Activated T-cell treated with anti-CD3 and anti-CD28 coated beads for 48 hours (primary cell): ENCODE measurements around the gene TSPAN9.

Source experiments
- DNase-seq: peaks from one replicate; pipeline ENCODE4 v3.0.0-alpha.2; 2020; ENCODE audit warnings: low read depth

TSPAN9 gene

DNA sequence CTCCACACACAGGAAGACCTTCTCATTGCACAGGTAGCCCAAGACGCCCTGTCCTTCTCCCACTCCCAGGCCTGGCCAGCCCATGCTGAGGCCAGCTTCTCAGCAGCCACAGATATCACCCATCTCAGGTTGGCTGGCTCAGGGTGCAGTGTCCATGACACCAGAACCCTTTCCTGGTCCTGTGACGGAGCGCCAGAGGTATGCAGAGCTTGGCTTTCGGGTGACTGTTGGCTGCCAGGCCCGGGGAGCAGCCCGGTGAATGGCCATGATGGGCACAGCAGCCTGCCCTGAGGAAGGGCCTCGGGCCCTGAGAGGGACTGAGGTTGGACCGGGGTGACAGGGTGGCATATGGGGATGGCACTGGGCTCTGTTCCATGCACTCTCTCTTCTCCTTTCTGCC lies 173.4 kb downstream of the TSPAN9 start:
- DNase-seq, result no peak

GRCh38 chr12:3251067-3251466 lies 173.9 kb downstream of the TSPAN9 start:
- no peak for DNase-seq

- DNase-seq, result no peak
Observed at GRCh38 chr12:3251691-3252090, 174.5 kb downstream of the TSPAN9 start.

GRCh38 chr12:3252450-3252891 lies 175.3 kb downstream of the TSPAN9 start:
- DNase-seq, result no peak

DNA sequence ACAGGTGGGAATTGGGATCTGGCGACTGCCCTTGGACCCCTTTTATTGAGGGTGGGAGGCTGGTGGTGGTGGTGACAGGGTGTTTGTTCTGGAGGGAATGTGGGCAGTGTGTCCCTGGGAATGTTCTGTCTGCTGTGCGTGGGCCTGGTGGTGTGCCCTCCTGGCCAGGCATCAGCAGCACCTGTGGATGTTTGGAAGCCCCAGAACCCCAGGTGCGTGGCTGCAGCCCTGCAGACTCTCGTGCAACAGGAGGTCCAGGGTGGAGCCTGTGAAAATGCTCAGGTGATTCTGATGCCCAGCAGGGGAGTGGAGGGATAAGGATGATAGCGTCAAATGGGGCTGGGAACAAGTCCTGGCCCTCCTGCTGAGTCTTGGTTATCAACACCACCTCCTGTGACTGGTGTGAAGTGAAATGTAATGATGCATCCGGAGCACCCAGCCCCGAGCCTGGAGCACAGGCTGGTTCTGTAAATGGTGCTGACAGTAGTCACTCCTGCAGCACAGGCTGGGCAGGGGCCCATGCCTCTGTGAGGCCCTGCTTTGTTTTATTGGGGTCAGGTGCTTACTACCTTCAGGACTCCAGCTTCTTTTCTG lies 176.6 kb downstream of the TSPAN9 start:
- no peak for DNase-seq

DNA sequence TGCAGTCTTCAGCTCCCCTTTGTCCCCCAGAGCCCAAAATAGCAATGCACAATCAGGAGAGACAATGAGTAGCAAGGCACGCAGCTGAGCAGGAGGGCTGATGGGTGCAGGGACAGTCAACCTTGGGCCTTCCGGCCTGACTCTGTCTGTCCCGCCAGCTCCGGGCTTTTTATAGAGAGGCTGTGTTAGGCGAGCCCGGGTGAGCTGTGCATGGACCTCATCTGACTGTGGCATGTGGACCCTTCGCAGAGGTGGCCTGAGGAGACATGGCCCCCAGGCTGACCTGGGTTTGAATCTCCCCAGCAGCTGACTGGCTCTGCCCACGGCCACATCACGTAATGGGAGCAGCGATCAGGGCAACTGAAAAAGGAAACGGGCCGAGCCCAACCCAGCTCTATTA lies 177.9 kb downstream of the TSPAN9 start:
- DNase-seq, result no peak

GRCh38 chr12:3256103-3256631 lies 179.0 kb downstream of the TSPAN9 start:
- no peak for DNase-seq

DNA sequence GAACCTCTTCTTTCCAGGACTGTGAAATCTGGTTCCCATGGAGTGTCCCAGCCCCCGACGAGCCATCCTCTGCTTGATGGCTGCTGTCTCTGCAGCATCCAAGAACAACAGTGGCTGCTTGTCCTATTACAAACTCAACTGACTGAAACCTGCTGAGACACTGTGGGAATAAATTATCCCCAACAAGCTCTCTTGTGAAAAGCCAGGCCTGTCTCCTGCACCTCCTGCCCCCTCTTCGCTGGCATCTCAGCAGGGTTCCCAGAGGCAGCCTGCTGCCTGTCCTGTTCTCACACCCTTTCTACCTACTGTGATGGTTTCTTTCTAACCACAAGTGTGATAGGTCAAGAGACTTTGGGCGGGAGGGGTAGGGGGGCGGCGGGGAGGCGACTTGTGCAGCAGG lies 180.2 kb downstream of the TSPAN9 start:
- DNase-seq, result no peak

- no peak for DNase-seq
Observed at GRCh38 chr12:3259973-3260372, 182.8 kb downstream of the TSPAN9 start.

DNA sequence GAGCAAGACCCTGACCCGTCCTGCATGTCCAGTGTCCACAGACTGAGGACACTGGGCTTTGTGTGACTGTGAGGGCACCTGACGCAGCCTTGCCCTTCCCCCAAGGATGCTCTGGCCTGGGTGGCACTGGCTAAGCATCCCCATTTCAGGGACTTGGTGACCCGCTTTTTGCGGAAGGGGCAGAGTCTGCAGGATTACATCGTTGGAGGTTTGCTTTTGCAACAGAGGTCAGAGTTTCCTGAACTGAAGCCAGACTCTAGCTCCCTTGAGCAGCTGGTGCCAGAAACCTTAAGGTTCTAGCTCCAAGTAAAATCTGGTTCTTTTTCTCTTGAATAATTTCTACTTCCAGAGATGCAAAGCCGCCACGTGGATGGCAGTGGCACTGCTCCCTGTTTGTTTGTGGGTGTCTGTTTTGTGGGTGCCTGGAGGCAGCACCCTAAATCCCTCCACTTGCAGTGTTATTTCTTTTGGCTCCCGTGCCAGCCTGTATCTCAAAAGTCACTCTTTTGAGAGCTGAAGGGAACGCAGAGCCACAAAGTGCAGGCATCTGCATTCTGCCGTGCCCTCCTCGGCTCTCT lies 184.7 kb downstream of the TSPAN9 start:
- DNase-seq, result no peak

DNA sequence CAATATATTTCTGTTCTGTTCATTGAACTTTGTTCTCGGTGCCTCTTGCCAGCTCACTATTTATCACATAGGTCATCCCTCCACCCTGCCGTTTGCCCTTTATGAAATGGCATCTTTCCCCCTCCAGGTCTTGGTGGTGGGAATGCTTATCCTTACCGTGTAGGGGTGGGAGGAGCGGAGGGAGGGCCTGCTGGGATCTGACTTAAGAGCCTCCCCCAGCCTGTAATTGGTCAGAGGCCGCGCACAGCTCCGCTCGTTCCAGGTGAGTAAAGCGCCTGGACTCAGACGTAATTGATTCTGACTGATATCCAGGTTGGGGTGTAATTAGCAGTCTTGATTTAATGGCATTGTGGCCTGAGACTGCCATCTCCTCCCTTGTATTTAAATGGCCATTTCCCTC lies 185.3 kb downstream of the TSPAN9 start:
- no peak for DNase-seq

- no peak for DNase-seq
Observed at GRCh38 chr12:3263282-3263681, 186.1 kb downstream of the TSPAN9 start.

DNA sequence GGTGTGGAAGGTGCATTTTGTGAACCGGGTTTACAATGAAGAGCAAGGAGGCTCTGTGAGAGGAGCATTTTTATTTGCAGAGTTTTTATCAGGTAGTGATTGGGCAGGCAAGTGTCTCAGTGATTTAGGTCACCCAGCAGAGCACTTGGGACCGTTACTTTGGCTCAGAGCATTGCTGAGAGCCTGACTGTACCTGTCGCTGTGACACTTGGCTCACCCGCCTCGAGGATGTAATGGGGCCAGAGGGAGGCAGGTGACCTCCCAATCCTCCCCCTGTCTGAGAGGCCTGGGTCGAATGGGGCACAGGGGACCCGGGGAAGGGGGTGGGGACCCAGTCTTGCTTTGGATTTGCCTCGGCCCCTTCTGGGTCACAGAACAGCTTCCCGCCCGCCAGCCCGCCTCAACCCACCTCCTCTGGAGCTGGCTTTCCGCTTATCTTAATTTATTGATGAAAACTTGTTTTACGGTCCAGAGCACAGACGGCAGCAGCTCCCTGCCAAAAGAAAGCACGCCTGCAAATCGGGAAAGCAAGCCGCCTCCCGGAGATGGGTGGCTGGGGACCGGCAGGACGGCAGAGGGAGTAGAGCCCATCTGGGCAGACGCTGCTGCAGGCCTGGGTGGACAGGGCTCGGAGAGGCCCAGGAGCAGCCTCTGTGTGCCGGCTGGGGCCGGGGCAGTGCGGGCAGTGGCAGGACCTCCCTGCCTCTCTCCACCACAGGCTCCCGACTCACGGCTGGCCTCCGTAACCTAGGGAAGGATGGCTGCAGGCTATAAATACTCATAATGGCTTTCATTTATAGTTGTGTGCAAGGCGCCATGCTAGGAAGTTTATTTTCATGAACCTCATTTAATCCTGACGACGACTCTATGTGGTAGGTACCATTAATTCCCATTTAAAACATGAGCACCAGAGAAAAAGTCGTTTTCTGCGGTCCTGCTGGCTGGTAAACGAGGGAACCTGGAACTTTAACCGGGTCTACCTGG lies 187.1 kb downstream of the TSPAN9 start:
- DNase-seq, result no peak

GRCh38 chr12:3265406-3265805 lies 188.2 kb downstream of the TSPAN9 start:
- DNase-seq, result no peak

- no peak for DNase-seq
Observed at GRCh38 chr12:3266638-3267037, 189.5 kb downstream of the TSPAN9 start.

DNA sequence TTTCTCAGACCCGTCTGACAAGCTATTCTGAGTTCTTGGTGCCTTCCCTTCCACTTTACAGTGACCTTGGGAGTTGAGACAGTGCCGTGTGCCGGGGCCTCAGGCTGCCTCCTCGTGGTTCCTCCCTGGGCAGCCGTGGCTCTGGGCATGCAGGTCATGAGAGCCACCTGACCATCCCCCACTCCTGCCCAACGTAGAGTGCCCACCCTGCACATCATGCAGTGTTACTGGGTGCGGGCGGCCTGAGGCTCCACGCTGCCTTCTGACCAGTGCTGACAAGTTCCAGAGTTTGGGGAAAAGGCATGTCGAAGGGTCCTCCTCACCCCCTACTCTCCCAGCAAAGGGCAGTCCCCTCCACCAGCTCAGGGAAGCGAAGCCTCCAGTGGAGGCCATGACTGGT lies 190.5 kb downstream of the TSPAN9 start:
- DNase-seq, result no peak

DNA sequence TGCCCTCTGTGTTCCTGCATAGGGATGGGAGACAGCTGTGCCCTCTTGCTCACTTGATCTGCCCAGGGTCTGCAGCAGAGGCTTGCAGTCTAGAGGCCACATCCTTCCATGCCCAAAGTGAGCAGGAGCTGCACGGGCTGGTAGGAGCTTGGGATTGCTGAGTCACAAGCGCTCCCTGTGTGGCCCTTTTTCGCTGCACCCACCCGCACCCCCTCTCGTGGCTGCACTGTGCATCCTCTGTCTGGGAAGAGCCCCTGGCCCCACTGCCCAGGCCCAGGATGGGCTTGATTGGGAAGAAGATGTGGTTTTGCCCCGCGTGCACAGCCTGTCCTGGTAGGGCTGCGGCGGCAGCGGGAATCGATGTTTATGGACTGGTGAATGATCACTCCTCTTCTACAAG lies 192.4 kb downstream of the TSPAN9 start:
- no peak for DNase-seq

DNA sequence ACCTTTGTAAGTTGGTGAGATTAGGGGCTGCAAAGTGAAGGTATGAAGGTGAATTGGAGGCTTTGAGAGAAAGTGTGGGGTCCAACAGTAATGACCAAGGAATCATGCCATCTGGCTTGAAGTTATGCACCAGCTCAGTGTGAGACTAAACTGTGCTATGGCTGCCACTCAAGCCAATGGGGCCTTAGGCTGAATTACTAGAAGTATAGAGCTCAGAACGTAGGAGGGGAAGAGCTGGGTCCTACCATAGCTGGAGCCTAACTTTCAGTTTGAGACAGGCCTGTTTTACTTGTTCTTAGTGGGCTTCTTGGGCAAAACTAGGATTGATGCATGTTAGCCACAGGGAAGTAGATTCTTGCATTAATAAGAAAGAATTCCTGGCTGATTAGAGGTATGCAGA lies 194.0 kb downstream of the TSPAN9 start:
- DNase-seq, result no peak

- DNase-seq, result no peak
Observed at GRCh38 chr12:3271639-3272038, 194.5 kb downstream of the TSPAN9 start.

DNA sequence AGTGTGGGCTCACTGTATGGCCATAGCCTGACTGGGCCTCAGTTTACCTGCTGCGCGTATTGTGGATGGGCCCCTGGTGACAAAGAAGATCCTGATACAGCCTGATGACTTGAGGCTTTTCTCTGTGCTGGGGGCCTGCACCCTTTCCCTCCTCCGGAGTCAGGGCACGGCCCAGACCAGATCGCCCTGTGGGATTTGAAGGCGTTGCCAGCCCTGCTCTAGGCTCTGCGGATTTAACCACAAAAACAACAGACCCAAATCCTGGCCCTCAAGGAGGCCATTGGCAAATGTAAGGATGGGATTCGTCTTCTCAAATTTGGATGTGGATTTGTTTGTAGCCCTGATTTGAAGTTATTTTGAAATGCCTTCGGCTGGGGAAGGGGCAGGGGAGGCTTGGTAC lies 195.8 kb downstream of the TSPAN9 start:
- DNase-seq, result no peak

- no peak for DNase-seq
Observed at GRCh38 chr12:3273409-3273853, 196.3 kb downstream of the TSPAN9 start.

- no peak for DNase-seq
Observed at GRCh38 chr12:3274664-3275063, 197.5 kb downstream of the TSPAN9 start.
